ENCODE data around the gene HSFX2.
"Not testable (repeated sequence)": the region's sequence is repeated elsewhere in the genome, so short reads cannot be mapped to it uniquely, and the experiment has no call there.

HSFX2 gene

GRCh38 chrX:149551245-149551938, 43.7 kb downstream of the HSFX2 start:
- not testable (repeated sequence) for H3K9me3 ChIP-seq (ENCODE audit: control insufficient read depth, low read length); H3K36me3 ChIP-seq (ENCODE audit: control insufficient read depth, insufficient read depth, low read length, severe bottlenecking); DNase-seq (ENCODE audit: low read depth); H3K9ac ChIP-seq (ENCODE audit: low read length); H3K4me3 ChIP-seq (ENCODE audit: low read length); H3K4me1 ChIP-seq (ENCODE audit: control insufficient read depth, insufficient read depth, low read length); H3K27me3 ChIP-seq (replicated peaks; ENCODE audit: control insufficient read depth, insufficient read depth, low read length)

GRCh38 chrX:149550454-149550853, 44.7 kb downstream of the HSFX2 start:
- not testable (repeated sequence) for DNase-seq (ENCODE audit: low read depth); H3K9ac ChIP-seq (ENCODE audit: low read length); H3K27me3 ChIP-seq (replicated peaks; ENCODE audit: control insufficient read depth, insufficient read depth, low read length); H3K9me3 ChIP-seq (ENCODE audit: control insufficient read depth, low read length); H3K4me1 ChIP-seq (ENCODE audit: control insufficient read depth, insufficient read depth, low read length); H3K4me3 ChIP-seq (ENCODE audit: low read length); H3K36me3 ChIP-seq (ENCODE audit: control insufficient read depth, insufficient read depth, low read length, severe bottlenecking)

- not testable (repeated sequence) for H3K4me3 ChIP-seq (ENCODE audit: low read length); H3K4me1 ChIP-seq (ENCODE audit: control insufficient read depth, insufficient read depth, low read length); H3K27me3 ChIP-seq (replicated peaks; ENCODE audit: control insufficient read depth, insufficient read depth, low read length); H3K9ac ChIP-seq (ENCODE audit: low read length); H3K36me3 ChIP-seq (ENCODE audit: control insufficient read depth, insufficient read depth, low read length, severe bottlenecking); DNase-seq (ENCODE audit: low read depth); H3K9me3 ChIP-seq (ENCODE audit: control insufficient read depth, low read length)
Measured at GRCh38 chrX:149549701-149550100, 45.4 kb downstream of the HSFX2 start, which contains the start of gene HSFX3. Gene HSFX3 (minus strand): TSS chrX:149549924. CDS start chrX:149549852, 72 bp downstream.

GRCh38 chrX:149547782-149548181, 47.3 kb downstream of the HSFX2 start:
- not testable (repeated sequence) for DNase-seq (ENCODE audit: low read depth); H3K36me3 ChIP-seq (ENCODE audit: control insufficient read depth, insufficient read depth, low read length, severe bottlenecking); H3K9me3 ChIP-seq (ENCODE audit: control insufficient read depth, low read length); H3K27me3 ChIP-seq (replicated peaks; ENCODE audit: control insufficient read depth, insufficient read depth, low read length); H3K4me3 ChIP-seq (ENCODE audit: low read length); H3K4me1 ChIP-seq (ENCODE audit: control insufficient read depth, insufficient read depth, low read length); H3K9ac ChIP-seq (ENCODE audit: low read length)

- DNase-seq (ENCODE audit: low read depth); H3K27me3 ChIP-seq (replicated peaks; ENCODE audit: control insufficient read depth, insufficient read depth, low read length); H3K9ac ChIP-seq (ENCODE audit: low read length); H3K4me1 ChIP-seq (ENCODE audit: control insufficient read depth, insufficient read depth, low read length); H3K36me3 ChIP-seq (ENCODE audit: control insufficient read depth, insufficient read depth, low read length, severe bottlenecking); H3K9me3 ChIP-seq (ENCODE audit: control insufficient read depth, low read length); H3K4me3 ChIP-seq (ENCODE audit: low read length): not testable (repeated sequence)
Measured at GRCh38 chrX:149546962-149547361, 48.2 kb downstream of the HSFX2 start.

GRCh38 chrX:149545545-149546543, 49.3 kb downstream of the HSFX2 start:
- not testable (repeated sequence) for H3K4me3 ChIP-seq (ENCODE audit: low read length); DNase-seq (ENCODE audit: low read depth); H3K36me3 ChIP-seq (ENCODE audit: control insufficient read depth, insufficient read depth, low read length, severe bottlenecking); H3K27me3 ChIP-seq (replicated peaks; ENCODE audit: control insufficient read depth, insufficient read depth, low read length); H3K9me3 ChIP-seq (ENCODE audit: control insufficient read depth, low read length); H3K9ac ChIP-seq (ENCODE audit: low read length); H3K4me1 ChIP-seq (ENCODE audit: control insufficient read depth, insufficient read depth, low read length)

Measured in adipocyte (in vitro differentiated cells).